ENCODE data around the gene CPEB4. TPM values are rescaled to one million over a fixed set of nuclear protein-coding genes. Genes with fewer than 3 reads are reported as not detected.

CPEB4 gene
- total RNA-seq, 4 donors from 2014 or later = 97.8 to 109 (median 102) TPM

DNA sequence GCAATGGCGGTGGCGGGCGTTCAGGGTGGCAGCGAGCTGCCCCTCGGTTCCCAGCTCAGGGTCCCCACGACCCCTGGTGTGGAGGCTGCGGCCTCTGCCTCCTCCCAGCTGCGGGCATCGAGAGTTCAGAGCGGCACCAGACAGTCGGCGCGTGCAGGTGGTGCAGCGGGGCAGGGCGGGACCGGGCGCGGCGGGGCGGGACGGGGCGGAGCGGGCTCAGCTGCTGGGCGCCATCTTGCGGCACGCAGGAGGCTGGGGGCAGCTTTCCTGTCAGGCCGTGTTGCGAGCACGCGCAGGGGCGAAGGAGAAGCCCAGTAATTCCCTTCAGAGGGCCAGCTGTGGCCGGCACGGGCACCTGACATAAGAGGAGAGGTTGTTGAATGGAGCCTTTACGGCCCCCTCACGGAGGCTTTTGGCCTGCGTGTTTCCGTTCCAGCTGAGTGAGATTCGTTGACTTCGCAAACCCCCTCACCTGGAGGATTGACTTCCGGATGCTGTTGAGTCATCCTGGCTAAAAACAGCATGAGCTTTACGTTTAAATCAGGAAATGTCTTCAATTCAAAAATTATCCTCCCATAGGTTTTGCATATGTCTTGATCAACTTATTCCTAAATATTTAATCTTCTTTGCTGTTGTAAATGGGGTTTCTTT is 101.4 kb downstream of the CPEB4 start:
- Histone ChIP-seq H3K27me3 (no peaks in the 10 kb centered on the region), H3K27ac (no peak overlapping the region), H3K36me3 (no peaks in the 10 kb centered on the region), H3K9me3 (no peaks in the 10 kb centered on the region), H3K4me3 (no peak overlapping the region), H3K4me1 (no peaks in the 10 kb centered on the region)
- in situ Hi-C loops (cut with MboI; ENCODE audit: low sequenced_read_pairs in 4 of 4) (loop anchor here in 3 of 4 donors (25.0 kb wide), 2 partner anchors 677 to 702 kb away; no protein-coding TSS in a partner anchor), intact Hi-C loops (cut with DNase I; ENCODE audit: low total_unique reads) (loop anchor here (10.0 kb wide), 1 partner anchor 695 kb away; no protein-coding TSS in a partner anchor)
- TF ChIP-seq, protein P1, sequence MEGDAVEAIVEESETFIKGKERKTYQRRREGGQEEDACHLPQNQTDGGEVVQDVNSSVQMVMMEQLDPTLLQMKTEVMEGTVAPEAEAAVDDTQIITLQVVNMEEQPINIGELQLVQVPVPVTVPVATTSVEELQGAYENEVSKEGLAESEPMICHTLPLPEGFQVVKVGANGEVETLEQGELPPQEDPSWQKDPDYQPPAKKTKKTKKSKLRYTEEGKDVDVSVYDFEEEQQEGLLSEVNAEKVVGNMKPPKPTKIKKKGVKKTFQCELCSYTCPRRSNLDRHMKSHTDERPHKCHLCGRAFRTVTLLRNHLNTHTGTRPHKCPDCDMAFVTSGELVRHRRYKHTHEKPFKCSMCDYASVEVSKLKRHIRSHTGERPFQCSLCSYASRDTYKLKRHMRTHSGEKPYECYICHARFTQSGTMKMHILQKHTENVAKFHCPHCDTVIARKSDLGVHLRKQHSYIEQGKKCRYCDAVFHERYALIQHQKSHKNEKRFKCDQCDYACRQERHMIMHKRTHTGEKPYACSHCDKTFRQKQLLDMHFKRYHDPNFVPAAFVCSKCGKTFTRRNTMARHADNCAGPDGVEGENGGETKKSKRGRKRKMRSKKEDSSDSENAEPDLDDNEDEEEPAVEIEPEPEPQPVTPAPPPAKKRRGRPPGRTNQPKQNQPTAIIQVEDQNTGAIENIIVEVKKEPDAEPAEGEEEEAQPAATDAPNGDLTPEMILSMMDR (IDR thresholded peaks at IDR 0.05 in 4 of 5, conservative IDR thresholded peaks at IDR 0.05 in 1 of 5) = no peak
- TF ChIP-seq POLR2A (IDR thresholded peaks at IDR 0.05) = no peak
- DNase-seq (no peak), ATAC-seq (no peak)

DNA sequence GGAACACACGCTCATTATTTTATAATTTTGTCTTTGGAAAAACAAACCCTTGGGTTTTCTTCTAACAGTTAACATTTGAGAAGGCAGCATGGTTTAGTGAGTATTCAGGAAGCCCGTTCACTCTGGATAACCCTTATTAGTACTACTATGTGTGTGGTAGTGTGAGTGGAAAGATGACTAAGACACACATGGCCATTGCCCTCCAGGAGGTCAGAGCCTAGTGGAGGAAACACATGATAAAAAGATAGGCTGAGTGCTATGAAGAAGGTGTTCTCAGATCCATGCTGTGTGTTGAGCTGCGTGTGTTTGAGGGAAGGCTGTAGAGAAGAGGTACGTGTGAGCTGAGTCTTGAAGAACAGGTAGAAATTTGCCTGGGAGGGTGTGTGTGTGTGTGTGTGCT is 109.2 kb downstream of the CPEB4 start:
- H3K9me3 ChIP-seq = no peaks in the 10 kb centered on the region
- DNase-seq (no peak), ATAC-seq (no peak)
- no peaks in the 10 kb centered on the region for H3K36me3 ChIP-seq
- TF ChIP-seq POLR2A (IDR thresholded peaks at IDR 0.05) = no peak
- TF ChIP-seq, protein P1 (IDR thresholded peaks at IDR 0.05 in 4 of 5, conservative IDR thresholded peaks at IDR 0.05 in 1 of 5) = no peak
- intact Hi-C loops (cut with DNase I; ENCODE audit: low total_unique reads) (no loop called here), in situ Hi-C loops (cut with MboI; ENCODE audit: low sequenced_read_pairs in 4 of 4) (loop anchor here in 3 of 4 donors (25.0 kb wide), 2 partner anchors 685 to 710 kb away; no protein-coding TSS in a partner anchor)
- H3K4me1 ChIP-seq = no peaks in the 10 kb centered on the region
- H3K27ac ChIP-seq = no peak overlapping the region
- peaks cover 0 to 2% (median 0%) of the 10 kb centered on the region in 3 donors for H3K27me3 ChIP-seq
- H3K4me3 ChIP-seq = no peak overlapping the region

DNA sequence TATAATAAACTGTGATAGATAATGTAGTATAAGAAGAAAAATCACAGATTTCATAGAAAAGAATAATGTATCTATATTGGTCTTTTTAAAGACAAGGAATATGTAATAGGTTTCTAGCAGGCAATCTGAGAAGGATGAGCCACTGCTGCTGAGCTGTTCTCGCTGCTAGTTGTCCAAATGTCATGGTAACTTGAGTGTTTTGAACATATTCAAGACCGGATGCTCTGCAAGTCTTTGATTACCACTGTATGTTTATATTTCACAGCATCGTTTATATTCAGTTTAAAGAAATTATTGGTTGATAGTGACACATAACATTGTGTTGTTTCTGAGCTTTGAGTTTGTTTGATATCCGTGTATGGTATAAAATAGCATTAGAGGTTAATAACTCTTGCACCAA is 110.4 kb downstream of the CPEB4 start:
- no peaks in the 10 kb centered on the region for H3K4me1 ChIP-seq
- H3K9me3 ChIP-seq = no peaks in the 10 kb centered on the region
- in situ Hi-C loops (cut with MboI; ENCODE audit: low sequenced_read_pairs in 4 of 4) = loop anchor here in 3 of 4 donors (25.0 kb wide), 2 partner anchors 686 to 711 kb away; no protein-coding TSS in a partner anchor
- no peak for ATAC-seq
- H3K4me3 ChIP-seq = no peak overlapping the region
- H3K27ac ChIP-seq = no peak overlapping the region
- TF ChIP-seq, protein P1 (IDR thresholded peaks at IDR 0.05 in 4 of 5, conservative IDR thresholded peaks at IDR 0.05 in 1 of 5) = no peak
- no peak for TF ChIP-seq POLR2A (IDR thresholded peaks at IDR 0.05)
- no peak for DNase-seq
- intact Hi-C loops (cut with DNase I; ENCODE audit: low total_unique reads) = no loop called here
- H3K36me3 ChIP-seq = no peaks in the 10 kb centered on the region
- H3K27me3 ChIP-seq = peaks cover 0 to 2% (median 0%) of the 10 kb centered on the region in 3 donors

DNA sequence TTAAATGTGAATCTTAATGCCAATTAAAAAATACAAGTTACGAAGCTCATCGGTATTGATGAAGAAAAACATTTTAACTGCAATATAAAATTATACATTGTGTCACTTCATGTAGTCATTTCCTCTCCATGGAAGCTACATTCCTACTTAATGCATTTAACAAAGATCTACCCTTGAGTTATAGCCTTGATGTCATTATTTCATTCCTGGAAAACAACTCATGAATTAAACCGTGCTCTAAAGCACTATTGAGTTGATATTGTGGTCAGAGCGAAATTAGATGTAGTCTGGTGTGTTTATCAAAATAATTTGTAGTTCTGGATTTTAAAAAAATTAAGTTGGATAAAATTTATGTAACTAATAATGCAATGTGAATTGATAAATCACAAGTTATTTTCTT is 111.9 kb downstream of the CPEB4 start:
- Histone ChIP-seq H3K27ac (no peak overlapping the region), H3K4me3 (no peak overlapping the region), H3K27me3 (peaks cover 0 to 2% (median 0%) of the 10 kb centered on the region in 3 donors), H3K9me3 (no peaks in the 10 kb centered on the region), H3K36me3 (no peaks in the 10 kb centered on the region), H3K4me1 (no peaks in the 10 kb centered on the region)
- no peak for DNase-seq
- intact Hi-C loops (cut with DNase I; ENCODE audit: low total_unique reads) (no loop called here), in situ Hi-C loops (cut with MboI; ENCODE audit: low sequenced_read_pairs in 4 of 4) (no loop called here)
- TF ChIP-seq POLR2A (IDR thresholded peaks at IDR 0.05) = no peak
- TF ChIP-seq, protein P1 (IDR thresholded peaks at IDR 0.05 in 4 of 5, conservative IDR thresholded peaks at IDR 0.05 in 1 of 5) = no peak
- ATAC-seq = no peak
